Epithelial cell of esophagus (primary cell): Measurements from ENCODE around the gene HP1BP3.
A peak's percentile ranks its signal among the peaks of the same experiment; 100 is the strongest.
"Not testable (repeated sequence)": the region's sequence is repeated elsewhere in the genome, so short reads cannot be mapped to it uniquely, and the experiment has no call there.

Experiments
- DNase-seq: peaks from one replicate; pipeline ENCODE4 v3.0.0; 2010; ENCODE audit warnings: low read depth
- H3K4me3 ChIP-seq: 2 replicates; pipeline ENCODE4 v1.5.1; 2011; ENCODE audit warnings: mild to moderate bottlenecking, low read length, control low read depth
- TF ChIP-seq, protein P1 (sequence below): IDR thresholded peaks from 2 replicates; pipeline ENCODE4 v1.5.1; 2011; ENCODE audit warnings: low read depth, mild to moderate bottlenecking, low read length, control low read depth, inconsistent platforms; ENCODE audit not compliant: insufficient read depth; ENCODE audit errors: missing control alignments

Gene HP1BP3

DNA sequence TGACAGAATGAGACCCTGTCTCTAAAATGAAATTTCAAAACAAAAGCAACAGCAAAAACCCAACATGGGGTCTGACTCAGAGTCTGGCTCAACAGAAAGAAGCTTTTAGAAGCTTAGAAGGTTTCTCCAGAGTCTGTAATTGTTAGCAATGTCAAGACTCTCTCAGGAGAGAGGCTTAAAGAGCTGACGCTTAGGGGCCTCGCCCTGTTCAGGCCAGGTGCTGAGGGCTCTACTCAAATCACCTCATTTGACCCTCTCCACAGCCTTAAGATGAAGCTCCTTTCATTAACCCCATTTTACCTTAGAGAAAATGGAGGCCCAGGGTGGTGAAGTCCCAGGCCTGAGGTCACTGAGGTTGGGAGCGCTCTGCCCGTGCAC, 64.0 kb downstream of the HP1BP3 start:
- TF ChIP-seq, protein P1, sequence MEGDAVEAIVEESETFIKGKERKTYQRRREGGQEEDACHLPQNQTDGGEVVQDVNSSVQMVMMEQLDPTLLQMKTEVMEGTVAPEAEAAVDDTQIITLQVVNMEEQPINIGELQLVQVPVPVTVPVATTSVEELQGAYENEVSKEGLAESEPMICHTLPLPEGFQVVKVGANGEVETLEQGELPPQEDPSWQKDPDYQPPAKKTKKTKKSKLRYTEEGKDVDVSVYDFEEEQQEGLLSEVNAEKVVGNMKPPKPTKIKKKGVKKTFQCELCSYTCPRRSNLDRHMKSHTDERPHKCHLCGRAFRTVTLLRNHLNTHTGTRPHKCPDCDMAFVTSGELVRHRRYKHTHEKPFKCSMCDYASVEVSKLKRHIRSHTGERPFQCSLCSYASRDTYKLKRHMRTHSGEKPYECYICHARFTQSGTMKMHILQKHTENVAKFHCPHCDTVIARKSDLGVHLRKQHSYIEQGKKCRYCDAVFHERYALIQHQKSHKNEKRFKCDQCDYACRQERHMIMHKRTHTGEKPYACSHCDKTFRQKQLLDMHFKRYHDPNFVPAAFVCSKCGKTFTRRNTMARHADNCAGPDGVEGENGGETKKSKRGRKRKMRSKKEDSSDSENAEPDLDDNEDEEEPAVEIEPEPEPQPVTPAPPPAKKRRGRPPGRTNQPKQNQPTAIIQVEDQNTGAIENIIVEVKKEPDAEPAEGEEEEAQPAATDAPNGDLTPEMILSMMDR: no peak
- H3K4me3 ChIP-seq: no peak overlapping the region
- DNase-seq: no peak

DNA sequence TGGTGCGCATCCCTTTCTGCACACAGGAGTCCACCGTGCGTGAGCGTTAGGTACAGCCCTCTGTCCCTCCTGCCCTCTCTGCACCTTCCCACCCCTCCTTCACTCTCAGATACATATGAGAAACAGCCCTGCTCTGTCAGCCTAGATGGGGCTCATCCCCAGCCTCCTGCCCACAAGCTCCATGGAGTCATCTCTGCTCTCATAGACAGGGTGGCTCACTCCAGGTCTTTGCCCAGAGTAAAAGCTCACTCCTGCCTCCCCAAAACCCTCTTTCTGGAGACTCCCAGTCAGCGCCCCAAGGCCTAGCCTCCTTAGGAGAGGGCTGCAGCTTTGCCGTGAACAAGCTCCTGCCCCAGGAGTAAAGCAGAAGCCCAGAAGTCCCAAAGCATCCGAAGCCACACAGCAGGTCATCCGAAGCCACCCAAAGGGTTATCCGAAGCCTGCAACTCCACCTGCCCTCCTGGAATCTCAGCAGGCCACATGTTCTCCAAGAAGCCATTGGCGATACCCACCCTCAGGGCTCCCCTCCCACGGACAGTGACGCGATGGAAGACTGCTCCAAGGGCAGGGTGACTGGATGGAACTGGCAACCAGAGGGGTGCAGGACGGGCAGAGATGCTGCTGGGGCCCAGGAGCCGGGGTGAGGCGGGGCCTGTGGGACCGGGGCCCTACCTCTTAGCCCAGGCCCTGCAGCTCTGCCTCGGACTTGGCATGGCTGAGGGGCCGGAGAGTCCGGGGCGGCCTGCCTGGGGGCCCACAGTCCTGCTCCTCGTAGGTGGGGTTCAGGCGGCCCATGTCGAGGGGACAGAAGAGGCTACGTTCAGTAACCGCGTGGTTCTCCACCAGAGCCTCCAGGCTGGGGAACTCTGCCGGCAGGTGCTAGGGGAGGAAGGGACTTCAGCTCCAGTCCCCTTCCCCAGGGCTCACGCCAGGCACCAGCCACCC, 65.7 kb downstream of the HP1BP3 start:
- no peak overlapping the region for H3K4me3 ChIP-seq
- TF ChIP-seq, protein P1: no peak
- no peak for DNase-seq

DNA sequence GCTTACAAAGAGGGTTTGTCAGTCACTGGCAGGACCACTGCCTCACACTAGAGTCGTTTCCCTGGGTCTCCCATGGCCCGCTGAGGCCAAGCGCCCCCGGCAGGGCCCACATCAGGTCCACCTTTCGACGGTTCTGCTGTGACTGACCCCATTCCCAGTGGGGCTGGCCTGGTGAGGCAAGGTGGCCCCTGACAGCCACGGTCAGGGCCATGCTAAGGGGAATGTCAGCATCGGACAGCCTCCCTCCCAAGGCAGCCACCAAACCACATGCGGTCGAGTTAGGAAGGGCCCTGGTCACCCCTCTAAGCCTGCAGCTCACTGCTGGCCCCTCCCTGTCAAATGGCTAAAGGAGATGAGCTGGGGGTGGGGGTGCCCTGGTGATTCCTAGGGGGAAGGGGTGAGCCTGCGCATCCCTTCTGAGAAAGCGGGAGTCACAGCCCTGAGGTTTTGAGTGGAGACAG, 66.4 kb downstream of the HP1BP3 start:
- no peak for DNase-seq
- TF ChIP-seq, protein P1: no peak
- no peak overlapping the region for H3K4me3 ChIP-seq

GRCh38 chr1:20719871-20720620, 67.1 kb downstream of the HP1BP3 start:
- H3K4me3 ChIP-seq: no peak overlapping the region
- DNase-seq: no peak
- TF ChIP-seq, protein P1: no peak

DNA sequence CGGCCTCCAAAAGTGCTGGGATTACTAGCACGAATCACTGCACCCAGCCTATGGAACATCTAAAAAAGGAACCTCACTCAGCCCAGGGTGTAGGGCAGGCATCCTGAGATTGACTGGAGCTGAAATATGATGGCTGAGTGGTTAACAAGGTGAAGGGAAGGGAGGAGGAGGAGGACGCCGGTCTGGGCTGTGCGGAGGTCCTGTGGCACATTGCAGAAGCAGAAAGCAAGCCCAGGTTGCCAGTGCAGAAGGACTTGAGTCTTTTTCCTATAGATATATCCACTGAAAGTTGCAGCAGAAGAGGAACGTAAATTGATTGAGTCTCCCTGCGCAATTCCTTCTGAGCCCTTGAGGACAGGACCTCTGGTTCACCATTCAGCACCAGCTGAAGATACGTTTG, 67.8 kb downstream of the HP1BP3 start:
- H3K4me3 ChIP-seq: no peak overlapping the region
- DNase-seq: no peak
- TF ChIP-seq, protein P1: no peak

GRCh38 chr1:20718343-20718882, 68.7 kb downstream of the HP1BP3 start:
- DNase-seq: not testable (repeated sequence)

More at GRCh38 chr1:20718343-20718882, 68.7 kb downstream of the HP1BP3 start:
- H3K4me3 ChIP-seq: peak overlapping the region; percentile 19
